Measurements from ENCODE around the gene NLRP12. TPM values are rescaled to one million over a fixed set of nuclear protein-coding genes. Genes with fewer than 3 reads are reported as not detected.
"Not testable (repeated sequence)": the region's sequence is repeated elsewhere in the genome, so short reads cannot be mapped to it uniquely, and the experiment has no call there.

Gene NLRP12
- polyA plus RNA-seq, 2 of the 4 experiments (the other 2 are of a cell fraction), result 0.03 TPM

GRCh38 chr19:53870485-53870844 lies 46.4 kb upstream of the NLRP12 start (continued):
- TF ChIP-seq USF2 (IDR thresholded peaks at IDR 0.05), result no peak
- no peak for TF ChIP-seq MAX (IDR thresholded peaks at IDR 0.05)
- TF ChIP-seq CHD4 (IDR thresholded peaks at IDR 0.05; ENCODE audit: borderline replicate concordance), result no peak

GRCh38 chr19:53869805-53870484 lies 45.8 kb upstream of the NLRP12 start:
- Histone ChIP-seq H3K4me3 (peak overlapping the region; percentile 69), H3K4me1 (peaks cover 17% of the 10 kb centered on the region), H3K27ac (peak overlapping the region; percentile 94), H3K4me2 (peak overlapping the region; percentile 93)
- FAIRE-seq; H3K9me3 ChIP-seq; DNase-seq (ENCODE audit: low read depth in 1 of 2, low spot score in 1 of 2); POLR2A ChIA-PET; ATAC-seq: not testable (repeated sequence)
- CTCF ChIA-PET, result interaction anchor here (1.9 to 2.4 kb wide), 3 partner anchors 12 to 154 kb away, joined by 6 to 12 read pairs (median 8); partner anchors contain the start of gene PRKCG
- WGBS (ENCODE audit: missing lambda C conversion rate), result 14% methylated on average over 2 of the region's 24 CpGs

- H3K4me3 ChIP-seq, result peak overlapping the region; percentile 69
- peak; percentile 63 for FAIRE-seq
- ATAC-seq, result peak; percentile 23 to 36
- H3K9me3 ChIP-seq, result no peaks in the 10 kb centered on the region
- peak overlapping the region; percentile 93 for H3K4me2 ChIP-seq
- CTCF ChIA-PET, result interaction anchor here (0.8 to 3.6 kb wide), 8 partner anchors 10 to 159 kb away, joined by 3 to 22 read pairs (median 4); partner anchors contain the start of gene PRKCG
- H3K27ac ChIP-seq, result peak overlapping the region; percentile 94
- peaks cover 25% of the 10 kb centered on the region for H3K4me1 ChIP-seq
- 2% methylated on average over 34 of the region's 75 CpGs for WGBS (ENCODE audit: missing lambda C conversion rate)
- peak; percentile 91 to 95 for DNase-seq (ENCODE audit: low read depth in 1 of 2, low spot score in 1 of 2)
- POLR2A ChIA-PET, result interaction anchor here (1.2 to 4.2 kb wide), 5 partner anchors 10 to 155 kb away, joined by 3 to 54 read pairs (median 10); partner anchors contain the start of gene PRKCG
- TF ChIP-seq PBX3 (IDR thresholded peaks at IDR 0.05) (peak; percentile 39), PHF8 (IDR thresholded peaks at IDR 0.05; ENCODE audit: borderline replicate concordance, low read depth) (peak; percentile 46; the same call in 1 of the 2 replicates), MAZ (IDR thresholded peaks at IDR 0.05; ENCODE audit: borderline replicate concordance, low read depth, low read length) (no peak), SREBF2 (IDR thresholded peaks at IDR 0.05) (no peak), HOXB5 (CRISPR knock-in tag; IDR thresholded peaks at IDR 0.05) (peak; percentile 68; the same call in 1 of the 2 replicates), RAD21 (conservative IDR thresholded peaks at IDR 0.05 in 1 of 2, IDR thresholded peaks at IDR 0.05 in 1 of 2) (peak in 1 of 2 experiments; percentile 1; a peak in 1 of 5 replicates), REST (IDR thresholded peaks at IDR 0.05) (peak; percentile 1; the same call in 1 of the 2 replicates), GATA3 (IDR thresholded peaks at IDR 0.05; ENCODE audit: borderline replicate concordance) (peak; percentile 48; the same call in 1 of the 2 replicates), HDAC2 (IDR thresholded peaks at IDR 0.05) (no peak), CTCF (IDR thresholded peaks at IDR 0.05) (no peak), HMGXB4 (CRISPR knock-in tag; IDR thresholded peaks at IDR 0.05; ENCODE audit: borderline replicate concordance) (peak; percentile 89; the same call in 1 of the 2 replicates), JUN (IDR thresholded peaks at IDR 0.05) (peak in 1 of 2 experiments; percentile 42; a peak in 4 of 5 replicates), E2F6 (IDR thresholded peaks at IDR 0.05; ENCODE audit: borderline replicate concordance, low read depth) (peak; percentile 65), ELK1 (IDR thresholded peaks at IDR 0.05; ENCODE audit: low read depth, low read length) (no peak)
Measured at GRCh38 chr19:53868892-53869804, 45.0 kb upstream of the NLRP12 start.
